ENCODE results near the gene KLK13.

- no peak for TF ChIP-seq POLR2AphosphoS5 (IDR thresholded peaks at IDR 0.05; ENCODE audit: low read depth, low read length)
- TF ChIP-seq TAF1 (IDR thresholded peaks at IDR 0.05; ENCODE audit: borderline replicate concordance, insufficient read depth, low read length) = no peak
- TF ChIP-seq SIN3A (IDR thresholded peaks at IDR 0.05; ENCODE audit: borderline replicate concordance, insufficient read depth, low read length) = no peak
Measured at GRCh38 chr19:51089786-51090185, 24.9 kb upstream of the KLK13 start.
